ENCODE data around the gene HSD17B2.
"Not testable (repeated sequence)": the region's sequence is repeated elsewhere in the genome, so short reads cannot be mapped to it uniquely, and the experiment has no call there.

Gene HSD17B2

GRCh38 chr16:82034981-82035612, at the start of gene HSD17B2:
HSD17B2 (plus strand) TSS chr16:82035253; CDS start chr16:82035425, 172 bp downstream.
- no peak for DNase-seq

GRCh38 chr16:81987121-81987520, 47.9 kb upstream of the HSD17B2 start:
- DNase-seq, result no peak

GRCh38 chr16:81987706-81988105, 47.3 kb upstream of the HSD17B2 start:
- DNase-seq, result no peak

GRCh38 chr16:81992859-81993258, 42.2 kb upstream of the HSD17B2 start:
- no peak for DNase-seq

GRCh38 chr16:81994485-81994884, 40.6 kb upstream of the HSD17B2 start:
- DNase-seq, result no peak

GRCh38 chr16:81995651-81996050, 39.4 kb upstream of the HSD17B2 start:
- DNase-seq, result no peak

- DNase-seq, result no peak
Measured at GRCh38 chr16:81996664-81997509, 38.2 kb upstream of the HSD17B2 start.

- no peak for DNase-seq
Measured at GRCh38 chr16:81997738-81998137, 37.3 kb upstream of the HSD17B2 start.

GRCh38 chr16:82002831-82003230, 32.2 kb upstream of the HSD17B2 start:
- DNase-seq, result no peak

GRCh38 chr16:82004601-82005000, 30.5 kb upstream of the HSD17B2 start:
- no peak for DNase-seq

GRCh38 chr16:82005027-82005830, 29.8 kb upstream of the HSD17B2 start:
- no peak for DNase-seq

GRCh38 chr16:82006036-82006435, 29.0 kb upstream of the HSD17B2 start:
- no peak for DNase-seq

- DNase-seq, result no peak
Measured at GRCh38 chr16:82007189-82007588, 27.9 kb upstream of the HSD17B2 start.

GRCh38 chr16:82008957-82009592, 26.0 kb upstream of the HSD17B2 start:
- DNase-seq, result no peak

- not testable (repeated sequence) for DNase-seq
Measured at GRCh38 chr16:82009789-82010188, 25.3 kb upstream of the HSD17B2 start.

GRCh38 chr16:82010649-82011048, 24.4 kb upstream of the HSD17B2 start:
- DNase-seq, result no peak

GRCh38 chr16:82011199-82011641, 23.8 kb upstream of the HSD17B2 start, which contains the start of gene SDR42E1:
SDR42E1 (minus strand) TSS chr16:82011470; CDS start chr16:82000858, 10,612 bp downstream.
- peak; percentile 58 for DNase-seq

GRCh38 chr16:82013139-82013538, 21.9 kb upstream of the HSD17B2 start:
- no peak for DNase-seq

- no peak for DNase-seq
Measured at GRCh38 chr16:82016263-82016662, 18.8 kb upstream of the HSD17B2 start.

GRCh38 chr16:82016964-82017363, 18.1 kb upstream of the HSD17B2 start:
- no peak for DNase-seq

GRCh38 chr16:82017911-82018568, 17.0 kb upstream of the HSD17B2 start:
- DNase-seq, result no peak

GRCh38 chr16:82019535-82019934, 15.5 kb upstream of the HSD17B2 start:
- no peak for DNase-seq
